Skin epidermis (tissue), 12 donors: ENCODE data around the gene ARHGEF7.
A peak's percentile ranks its signal among the peaks of the same experiment; 100 is the strongest.

Experiments
- H3K27ac ChIP-seq, 21 experiments: fragments of 200-600 bp; sonication (generic) in 11 of 21; one replicate each; pipeline ENCODE4 v1.5.0; 2020; ENCODE audit warnings: mild to moderate bottlenecking in 3 of 21, inconsistent platforms in 2 of 21, moderate library complexity in 2 of 21
- H3K4me3 ChIP-seq, 7 experiments: fragments of 200-600 bp; sonication (generic) in 2 of 7; one replicate each; pipeline ENCODE4 v1.5.0; 2020; ENCODE audit warnings: inconsistent platforms in 2 of 7, mild to moderate bottlenecking in 2 of 7, moderate library complexity in 1 of 7

Gene ARHGEF7

GRCh38 chr13:111110054-111110453, 5.1 kb upstream of the ARHGEF7 start:
- Histone ChIP-seq H3K4me3 (no peak overlapping the region), H3K27ac (no peak overlapping the region)

- H3K27ac ChIP-seq: no peak overlapping the region
- no peak overlapping the region for H3K4me3 ChIP-seq
Observed at GRCh38 chr13:111111376-111111937, 3.7 kb upstream of the ARHGEF7 start.

- no peak overlapping the region for H3K4me3 ChIP-seq
Observed at GRCh38 chr13:111112196-111112595, 2.9 kb upstream of the ARHGEF7 start.

GRCh38 chr13:111114362-111115060, 599 bp upstream of the ARHGEF7 start:
- Histone ChIP-seq H3K4me3 (peak overlapping the region; percentile 14 to 51 (median 44)), H3K27ac (peak overlapping the region in 16 of 21 experiments; percentile 19 to 92 (median 62))

More at GRCh38 chr13:111112196-111112595, 2.9 kb upstream of the ARHGEF7 start:
- H3K27ac ChIP-seq: no peak overlapping the region

- Histone ChIP-seq H3K27ac (peak overlapping the region in 20 of 21 experiments; percentile 34 to 92 (median 66)), H3K4me3 (peak overlapping the region; percentile 22 to 51 (median 40))
Observed at GRCh38 chr13:111115965-111116521, 933 bp downstream of the ARHGEF7 start.

- H3K27ac ChIP-seq: peak overlapping the region in 5 of 21 experiments; percentile 19 to 92 (median 67)
- H3K4me3 ChIP-seq: no peak overlapping the region
Observed at GRCh38 chr13:111116856-111117255, 1.7 kb downstream of the ARHGEF7 start.

- H3K4me3 ChIP-seq: no peak overlapping the region
- peak overlapping the region in 13 of 21 experiments; percentile 5 to 92 (median 54) for H3K27ac ChIP-seq
Observed at GRCh38 chr13:111117289-111117688, 2.2 kb downstream of the ARHGEF7 start.

GRCh38 chr13:111117961-111118360, 2.9 kb downstream of the ARHGEF7 start:
- Histone ChIP-seq H3K4me3 (no peak overlapping the region), H3K27ac (peak overlapping the region in 15 of 21 experiments; percentile 5 to 92 (median 61))

- no peak overlapping the region for H3K4me3 ChIP-seq
- H3K27ac ChIP-seq: peak overlapping the region in 11 of 21 experiments; percentile 12 to 92 (median 44)
Observed at GRCh38 chr13:111118898-111119607, 3.9 kb downstream of the ARHGEF7 start.

- Histone ChIP-seq H3K27ac (no peak overlapping the region), H3K4me3 (no peak overlapping the region)
Observed at GRCh38 chr13:111119966-111120365, 4.9 kb downstream of the ARHGEF7 start.

GRCh38 chr13:111120422-111120821, 5.3 kb downstream of the ARHGEF7 start:
- Histone ChIP-seq H3K4me3 (no peak overlapping the region), H3K27ac (no peak overlapping the region)

GRCh38 chr13:111120913-111121312, 5.8 kb downstream of the ARHGEF7 start:
- peak overlapping the region in 1 of 21 experiments; percentile 1 for H3K27ac ChIP-seq

GRCh38 chr13:111121506-111121905, 6.4 kb downstream of the ARHGEF7 start:
- Histone ChIP-seq H3K4me3 (no peak overlapping the region), H3K27ac (peak overlapping the region in 1 of 21 experiments; percentile 1)

More at GRCh38 chr13:111120913-111121312, 5.8 kb downstream of the ARHGEF7 start:
- no peak overlapping the region for H3K4me3 ChIP-seq

GRCh38 chr13:111122056-111122455, 6.9 kb downstream of the ARHGEF7 start:
- no peak overlapping the region for H3K27ac ChIP-seq
- no peak overlapping the region for H3K4me3 ChIP-seq

GRCh38 chr13:111122631-111123030, 7.5 kb downstream of the ARHGEF7 start:
- Histone ChIP-seq H3K4me3 (no peak overlapping the region), H3K27ac (no peak overlapping the region)

GRCh38 chr13:111123221-111123620, 8.1 kb downstream of the ARHGEF7 start:
- Histone ChIP-seq H3K27ac (no peak overlapping the region), H3K4me3 (no peak overlapping the region)

- H3K4me3 ChIP-seq: no peak overlapping the region
Observed at GRCh38 chr13:111123649-111124048, 8.5 kb downstream of the ARHGEF7 start.

GRCh38 chr13:111126509-111126908, 11.4 kb downstream of the ARHGEF7 start:
- Histone ChIP-seq H3K4me3 (no peak overlapping the region), H3K27ac (no peak overlapping the region)

More at GRCh38 chr13:111123649-111124048, 8.5 kb downstream of the ARHGEF7 start:
- H3K27ac ChIP-seq: no peak overlapping the region

- no peak overlapping the region for H3K4me3 ChIP-seq
- H3K27ac ChIP-seq: no peak overlapping the region
Observed at GRCh38 chr13:111129465-111130115, 14.5 kb downstream of the ARHGEF7 start.

- Histone ChIP-seq H3K27ac (no peak overlapping the region), H3K4me3 (no peak overlapping the region)
Observed at GRCh38 chr13:111130116-111130508, 15.0 kb downstream of the ARHGEF7 start.
